OCI-LY1 (cell line): ENCODE results near the gene TMEM161A.

Experiments
- H2AFZ ChIP-seq: fragments of 200-600 bp; sonication (generic), shearing (Covaris generic); 2 replicates; pipeline ENCODE4 v1.6.0; 2014; ENCODE audit warnings: antibody characterized with exemption, mild to moderate bottlenecking, low read length
- H3F3A ChIP-seq: fragments of 200-600 bp; sonication (generic), shearing (Covaris generic); 2 replicates; pipeline ENCODE4 v1.6.0; 2014; ENCODE audit warnings: mild to moderate bottlenecking, antibody characterized with exemption, low read length, moderate library complexity; ENCODE audit not compliant: insufficient read depth
- H3K27ac ChIP-seq: fragments of 200-600 bp; sonication (generic); 2 replicates; pipeline ENCODE4 v1.5.1; 2014; ENCODE audit warnings: low read length, mixed run types, mild to moderate bottlenecking, low read depth; ENCODE audit not compliant: poor library complexity, severe bottlenecking
- H3K27me3 ChIP-seq: fragments of 200-600 bp; sonication (generic); 2 replicates; pipeline ENCODE4 v1.6.0; 2014; ENCODE audit warnings: antibody characterized with exemption, mild to moderate bottlenecking, low read length, moderate library complexity; ENCODE audit not compliant: insufficient read depth
- H3K36me3 ChIP-seq: fragments of 200-600 bp; sonication (generic); 2 replicates; pipeline ENCODE4 v1.6.1; 2014; ENCODE audit warnings: mild to moderate bottlenecking, antibody characterized with exemption, low read length, moderate library complexity, mixed read lengths; ENCODE audit not compliant: insufficient read depth
- H3K4me1 ChIP-seq: fragments of 200-600 bp; sonication (generic); 2 replicates; pipeline ENCODE4 v1.5.1; 2014; ENCODE audit warnings: mild to moderate bottlenecking, low read length, moderate library complexity; ENCODE audit not compliant: insufficient read depth, severe bottlenecking
- H3K4me2 ChIP-seq: fragments of 200-600 bp; sonication (generic), shearing (Covaris generic); 2 replicates; pipeline ENCODE4 v1.6.1; 2014; ENCODE audit warnings: low read length
- H3K4me3 ChIP-seq: fragments of 200-600 bp; sonication (generic); 2 replicates; pipeline ENCODE4 v1.5.1; 2014; ENCODE audit warnings: low read length, low read depth, mild to moderate bottlenecking, mixed read lengths; ENCODE audit not compliant: poor library complexity, severe bottlenecking
- H3K79me2 ChIP-seq: fragments of 200-600 bp; shearing (Covaris generic); 2 replicates; pipeline ENCODE4 v1.6.1; 2016; ENCODE audit warnings: mixed run types, low read length, mixed read lengths; ENCODE audit not compliant: insufficient read depth
- H3K9ac ChIP-seq: fragments of 200-600 bp; sonication (generic), shearing (Covaris generic); 2 replicates; pipeline ENCODE4 v1.6.1; 2014; ENCODE audit warnings: mild to moderate bottlenecking, low read length, mixed read lengths
- H3K9me2 ChIP-seq: fragments of 200-600 bp; sonication (generic), shearing (Covaris generic); 2 replicates; pipeline ENCODE4 v1.6.1; 2014; ENCODE audit warnings: low read depth, mild to moderate bottlenecking, low read length, mixed read lengths
- H3K9me3 ChIP-seq: fragments of 200-600 bp; shearing (Covaris generic); 2 replicates; pipeline ENCODE4 v1.6.1; 2014; ENCODE audit warnings: low read length, mixed read lengths
- H4K20me1 ChIP-seq: fragments of 200-600 bp; sonication (generic), shearing (Covaris generic); 2 replicates; pipeline ENCODE4 v1.6.0; 2016; ENCODE audit warnings: mild to moderate bottlenecking, low read length; ENCODE audit not compliant: insufficient read depth
- CTCF ChIP-seq: fragments of 200-600 bp; sonication (generic), shearing (Covaris generic); IDR thresholded peaks from 2 replicates; pipeline ENCODE4 v1.5.1; 2017; ENCODE audit warnings: mild to moderate bottlenecking, antibody characterized with exemption, low read length, moderate library complexity, mixed read lengths
- EZH2 ChIP-seq: fragments of 200-600 bp; sonication (generic), shearing (Covaris generic); IDR thresholded peaks from 2 replicates; pipeline ENCODE4 v1.8.0; 2017; ENCODE audit warnings: borderline replicate concordance, mixed run types, mild to moderate bottlenecking, antibody characterized with exemption, low read length, moderate library complexity, mixed read lengths

Gene TMEM161A

DNA sequence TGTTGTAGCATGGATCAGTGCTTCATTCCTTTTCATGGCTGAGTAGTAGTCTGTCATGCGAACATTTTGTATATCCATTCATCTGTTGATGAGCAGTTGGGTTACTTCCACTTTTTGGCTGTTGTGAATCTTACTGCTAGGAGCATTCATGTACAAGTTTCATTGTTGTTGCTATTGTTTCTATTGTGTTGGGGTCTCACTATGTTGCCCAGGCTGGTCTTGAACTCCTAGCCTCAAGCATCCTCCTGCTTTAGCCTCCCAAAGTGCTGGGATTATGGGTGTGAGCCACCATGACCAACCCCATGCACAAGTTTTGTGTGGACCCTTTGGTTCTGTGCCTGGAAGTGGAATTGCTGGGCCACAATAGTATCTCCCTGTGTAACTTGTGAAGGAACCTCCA is 58.7 kb downstream of the TMEM161A start:
- Histone ChIP-seq H3K4me3 (no peak overlapping the region), H3K9me3 (no peaks in the 10 kb centered on the region), H3K36me3 (no peaks in the 10 kb centered on the region; the same call in 1 of the 2 replicates), H3K4me2 (no peak overlapping the region), H3K9ac (no peak overlapping the region), H3F3A (no peaks in the 10 kb centered on the region), H3K9me2 (no peaks in the 10 kb centered on the region), H3K4me1 (no peaks in the 10 kb centered on the region), H3K79me2 (no peaks in the 10 kb centered on the region), H2AFZ (no peak overlapping the region), H3K27ac (no peak overlapping the region), H3K27me3 (no peaks in the 10 kb centered on the region), H4K20me1 (no peaks in the 10 kb centered on the region)
- TF ChIP-seq CTCF (no peak), EZH2 (no peak)

DNA sequence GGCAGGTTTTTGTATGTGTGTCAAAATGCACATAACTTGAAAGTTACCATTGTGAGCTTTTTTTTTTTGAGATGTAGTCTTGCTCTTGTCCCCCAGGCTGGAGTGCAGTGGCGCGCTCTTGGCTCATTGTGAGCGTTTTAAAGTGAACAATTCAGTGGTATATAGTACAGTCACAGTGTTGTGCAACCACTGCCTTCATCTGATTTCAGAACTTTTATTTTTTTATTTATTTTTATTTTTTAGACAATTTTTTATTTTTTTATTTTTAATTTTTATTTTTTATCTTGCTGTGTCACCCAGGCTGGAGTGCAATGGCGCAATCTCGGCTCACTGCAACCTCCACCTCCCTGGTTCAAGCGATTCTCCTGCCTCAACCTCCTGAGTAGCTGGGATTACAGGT is 59.5 kb downstream of the TMEM161A start:
- no peak overlapping the region for H3K9ac ChIP-seq

GRCh38 chr19:19077103-19077502 is 61.2 kb downstream of the TMEM161A start:
- Histone ChIP-seq H3K4me2 (no peak overlapping the region), H3K9me3 (no peaks in the 10 kb centered on the region), H4K20me1 (no peaks in the 10 kb centered on the region), H3K4me3 (no peak overlapping the region), H3K79me2 (no peaks in the 10 kb centered on the region), H3K4me1 (no peaks in the 10 kb centered on the region), H3K9me2 (no peaks in the 10 kb centered on the region), H3K27me3 (no peaks in the 10 kb centered on the region), H2AFZ (no peak overlapping the region), H3K27ac (no peak overlapping the region), H3K36me3 (no peaks in the 10 kb centered on the region; the same call in 1 of the 2 replicates), H3F3A (no peaks in the 10 kb centered on the region), H3K9ac (no peak overlapping the region)
- TF ChIP-seq EZH2: no peak
- no peak for TF ChIP-seq CTCF

More for the DNA sequence above, 59.5 kb downstream of the TMEM161A start:
- Histone ChIP-seq H3K27ac (no peak overlapping the region), H3K36me3 (no peaks in the 10 kb centered on the region; the same call in 1 of the 2 replicates), H3K4me1 (no peaks in the 10 kb centered on the region), H3K4me2 (no peak overlapping the region), H3K9me2 (no peaks in the 10 kb centered on the region), H4K20me1 (no peaks in the 10 kb centered on the region), H2AFZ (no peak overlapping the region), H3K4me3 (no peak overlapping the region), H3K9me3 (no peaks in the 10 kb centered on the region), H3K79me2 (no peaks in the 10 kb centered on the region), H3F3A (no peaks in the 10 kb centered on the region), H3K27me3 (no peaks in the 10 kb centered on the region)
- TF ChIP-seq CTCF (no peak), EZH2 (no peak)
